SK-N-MC (cell line): ENCODE data around the gene TSSK3.
"Not testable (repeated sequence)": the region's sequence is repeated elsewhere in the genome, so short reads cannot be mapped to it uniquely, and the experiment has no call there.

Experiments used
- DNase-seq: peaks from one replicate; pipeline ENCODE4 v3.0.0-alpha.2; 2011; ENCODE audit warnings: low read depth, low spot score
- H3K27ac ChIP-seq: fragments of 200-600 bp; sonication (generic); 2 replicates; pipeline ENCODE4 v1.5.1; 2016; ENCODE audit warnings: mixed run types
- H3K36me3 ChIP-seq: fragments of 200-600 bp; sonication (generic); 2 replicates; pipeline ENCODE4 v1.6.1; 2017; ENCODE audit warnings: antibody characterized with exemption, low read length, mixed read lengths; ENCODE audit not compliant: insufficient read depth
- H3K4me3 ChIP-seq: fragments of 200-600 bp; sonication (generic); 2 replicates; pipeline ENCODE4 v1.5.1; 2016
- H3K9ac ChIP-seq: fragments of 200-600 bp; sonication (generic); 2 replicates; pipeline ENCODE4 v1.8.0; 2017; ENCODE audit warnings: mixed run types, mixed read lengths; ENCODE audit not compliant: insufficient read length
- H3K9me3 ChIP-seq: fragments of 200-600 bp; sonication (generic); 2 replicates; pipeline ENCODE4 v1.6.1; 2017; ENCODE audit warnings: low read depth, mild to moderate bottlenecking, antibody characterized with exemption, low read length, moderate library complexity, mixed read lengths
- EZH2 ChIP-seq: fragments of 200-600 bp; sonication (generic); IDR thresholded peaks from one replicate; pipeline ENCODE4 v1.6.1; 2017; ENCODE audit warnings: antibody characterized with exemption
- FOXP2 ChIP-seq: optimal IDR thresholded peaks from 2 replicates; pipeline ENCODE3; 2011; ENCODE audit warnings: mild to moderate bottlenecking, moderate library complexity; ENCODE audit not compliant: insufficient read depth; ENCODE audit errors: extremely low read length, control extremely low read depth
- POLR2AphosphoS5 ChIP-seq: IDR thresholded peaks from 2 replicates; pipeline ENCODE4 v1.6.1; 2012; ENCODE audit warnings: mild to moderate bottlenecking, low read depth, low read length, borderline replicate concordance

The TSSK3 gene

DNA sequence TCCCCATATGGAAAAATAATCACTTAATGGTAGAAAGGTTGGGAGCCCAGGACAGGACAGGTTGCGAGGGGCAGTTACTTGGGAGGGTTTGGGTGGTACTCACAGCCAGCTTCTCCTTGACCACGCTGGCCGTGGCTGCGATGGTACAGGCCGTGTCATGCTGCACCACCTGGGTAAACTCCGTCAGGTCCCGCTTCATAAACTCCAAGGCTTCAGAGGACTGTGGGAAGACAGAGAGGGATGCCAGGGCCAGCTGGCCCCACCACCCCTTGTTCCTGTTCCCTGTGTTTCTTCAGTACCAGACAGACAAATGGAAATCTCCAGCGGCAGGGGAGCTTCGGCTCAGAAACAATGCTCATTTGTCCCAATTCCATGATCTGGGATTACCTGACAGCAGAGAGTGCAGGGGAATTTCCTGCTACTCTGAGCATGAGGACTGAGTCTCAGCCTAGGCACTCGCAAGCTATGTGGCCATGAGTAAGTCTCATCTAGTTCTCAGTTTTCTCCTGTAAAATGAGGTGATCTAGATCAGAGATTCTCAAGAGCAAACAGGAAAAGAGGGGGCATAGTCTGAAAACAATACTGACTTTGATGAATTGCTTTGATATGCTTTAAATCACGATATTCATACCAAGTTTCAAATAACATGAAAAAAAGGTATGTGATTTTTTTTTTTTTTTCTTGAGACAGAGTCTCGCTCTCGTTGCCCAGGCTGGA is 24.5 kb downstream of the TSSK3 start:
- Histone ChIP-seq H3K9ac (no peak overlapping the region), H3K36me3 (peaks cover 50% of the 10 kb centered on the region), H3K27ac (no peak overlapping the region), H3K9me3 (no peaks in the 10 kb centered on the region), H3K4me3 (no peak overlapping the region)
- TF ChIP-seq POLR2AphosphoS5 (no peak), FOXP2 (no peak), EZH2 (no peak)
- no peak for DNase-seq

DNA sequence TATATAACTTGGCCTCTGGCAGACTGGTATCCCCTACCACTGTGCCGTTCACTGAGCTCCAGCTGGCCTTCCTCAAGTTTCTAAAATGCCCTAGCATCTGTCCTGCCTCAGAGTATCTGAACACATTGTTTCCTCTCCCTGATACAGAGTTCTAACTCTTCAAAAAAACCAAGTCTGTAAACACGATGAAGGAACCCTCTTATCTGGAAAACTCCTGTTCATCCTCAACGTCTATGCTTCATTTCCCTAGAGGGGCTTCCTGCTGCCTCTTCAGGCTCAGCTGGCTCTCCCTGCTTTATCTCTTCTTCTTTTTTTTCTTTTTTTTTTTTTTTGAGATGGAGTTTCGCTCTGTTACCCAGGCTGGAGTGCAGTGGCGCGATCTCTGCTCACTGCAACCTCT is 26.3 kb downstream of the TSSK3 start:
- Histone ChIP-seq H3K4me3 (no peak overlapping the region), H3K9me3 (no peaks in the 10 kb centered on the region), H3K36me3 (peaks cover 36% of the 10 kb centered on the region), H3K9ac (no peak overlapping the region), H3K27ac (no peak overlapping the region)
- no peak for DNase-seq
- TF ChIP-seq POLR2AphosphoS5 (no peak), FOXP2 (no peak), EZH2 (no peak)

DNA sequence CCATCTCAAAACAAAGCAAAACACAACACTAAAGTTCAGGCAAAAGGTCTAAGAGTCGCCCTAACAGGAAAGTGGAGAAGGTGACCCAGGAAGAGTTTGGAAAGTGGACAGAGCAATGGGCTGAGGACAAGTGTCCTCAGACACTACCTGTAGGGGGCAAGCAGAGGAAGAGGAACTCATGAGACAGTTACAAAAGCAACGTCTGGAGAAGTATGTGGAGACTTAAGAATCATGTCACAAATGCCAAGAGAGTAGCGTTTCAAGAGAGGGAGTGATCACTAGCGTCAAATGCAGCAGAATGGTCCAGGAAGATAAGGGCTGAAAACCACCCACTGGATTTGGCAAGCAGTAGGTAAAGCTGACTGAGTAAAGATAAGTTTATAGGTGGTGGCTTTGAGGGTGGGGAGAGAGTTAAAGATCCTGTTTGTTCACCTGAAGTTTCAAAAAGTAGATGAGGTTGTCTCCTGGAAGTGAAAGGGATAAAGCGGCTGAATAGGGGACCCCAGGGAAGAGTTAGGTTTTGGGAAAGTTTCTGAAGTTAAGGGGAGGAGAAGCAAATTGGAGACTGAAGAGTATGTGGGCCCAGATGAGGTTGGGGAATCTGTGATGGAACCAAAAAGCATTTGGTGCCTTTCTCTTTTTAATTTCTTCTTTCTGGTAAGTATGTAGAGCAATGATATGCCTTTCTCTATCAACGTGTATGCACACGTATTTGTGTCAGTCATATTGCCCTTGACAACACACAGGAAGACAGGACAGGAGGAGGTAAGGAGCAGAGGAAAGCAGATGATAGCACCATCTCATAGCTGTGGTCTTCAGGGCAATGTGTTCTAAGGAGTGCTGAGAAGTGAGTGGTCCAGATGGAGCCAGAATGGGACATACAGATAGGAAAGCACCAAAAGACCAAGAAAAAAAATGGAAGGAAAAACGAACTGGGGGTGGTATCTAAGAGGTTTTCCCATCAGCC is 28.8 kb downstream of the TSSK3 start:
- Histone ChIP-seq H3K9me3 (no peaks in the 10 kb centered on the region), H3K27ac (no peak overlapping the region), H3K36me3 (peaks cover 21% of the 10 kb centered on the region), H3K4me3 (no peak overlapping the region), H3K9ac (no peak overlapping the region)
- DNase-seq, result no peak
- no peak for TF ChIP-seq EZH2
- TF ChIP-seq POLR2AphosphoS5, result no peak
- no peak for TF ChIP-seq FOXP2

DNA sequence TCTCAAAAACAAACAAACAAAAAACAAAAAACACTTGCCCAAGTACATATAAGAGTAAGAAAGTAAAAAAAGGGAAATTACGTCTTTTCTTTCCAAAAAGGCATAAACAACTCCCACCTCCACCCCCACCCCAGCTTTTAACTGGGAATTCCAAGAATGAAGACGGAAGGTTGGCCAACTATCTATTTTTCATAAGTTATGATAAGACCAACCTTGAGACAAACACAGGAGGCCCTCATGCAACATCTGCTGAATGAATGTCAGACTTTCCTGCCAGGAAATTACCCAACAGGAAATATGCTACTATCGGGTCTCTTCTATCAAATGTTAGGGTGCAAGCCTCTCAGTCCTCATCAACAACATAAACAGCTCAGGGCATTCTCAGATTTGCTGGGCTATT is 30.0 kb downstream of the TSSK3 start:
- Histone ChIP-seq H3K36me3 (peaks cover 13% of the 10 kb centered on the region), H3K27ac (no peak overlapping the region), H3K9me3 (no peaks in the 10 kb centered on the region), H3K4me3 (no peak overlapping the region), H3K9ac (no peak overlapping the region)
- no peak for DNase-seq
- TF ChIP-seq FOXP2 (no peak), POLR2AphosphoS5 (no peak), EZH2 (no peak)

DNA sequence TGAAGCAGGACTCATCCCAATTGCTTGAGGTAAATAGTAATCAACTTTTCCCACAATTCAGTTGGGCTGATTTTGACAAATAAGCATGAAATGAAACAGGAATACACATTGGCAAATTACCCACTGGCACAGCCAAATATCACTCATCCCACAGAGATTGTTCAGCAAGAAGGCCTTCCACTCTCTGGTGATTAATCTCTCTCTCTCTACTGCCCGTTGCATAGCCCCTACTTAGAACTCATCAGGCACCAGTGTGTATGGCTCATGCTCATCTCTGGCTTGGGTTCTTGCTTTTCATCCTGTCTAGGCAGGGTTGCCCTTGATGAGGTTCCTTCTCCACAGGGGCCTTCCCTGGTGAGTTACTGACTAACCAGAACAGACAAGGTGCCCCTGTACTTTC is 30.8 kb downstream of the TSSK3 start:
- peaks cover 13% of the 10 kb centered on the region for H3K36me3 ChIP-seq
- no peak for DNase-seq
- no peaks in the 10 kb centered on the region for H3K9me3 ChIP-seq
- H3K9ac ChIP-seq, result peak overlapping the region; percentile 93
- no peak overlapping the region for H3K27ac ChIP-seq
- H3K4me3 ChIP-seq, result peak overlapping the region; percentile 97
- no peak for TF ChIP-seq FOXP2
- no peak for TF ChIP-seq EZH2
- TF ChIP-seq POLR2AphosphoS5, result no peak

DNA sequence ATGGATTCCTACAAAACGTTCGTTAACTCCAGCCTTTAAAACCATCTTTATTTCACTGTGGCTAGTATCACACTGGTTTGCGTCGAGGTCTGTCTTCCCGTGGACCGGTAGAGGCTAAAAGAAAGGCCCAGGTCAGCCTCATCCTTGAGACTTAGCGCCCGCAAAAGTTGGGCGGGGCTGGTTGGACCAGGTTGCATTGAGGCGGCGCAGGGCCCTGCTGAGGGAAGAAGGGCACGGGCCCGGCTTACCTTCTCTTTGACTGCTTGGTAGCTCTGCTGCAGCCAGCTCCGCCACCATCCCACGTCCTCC is 31.4 kb downstream of the TSSK3 start:
- Histone ChIP-seq H3K9ac (peak overlapping the region; percentile 93), H3K36me3 (peaks cover 13% of the 10 kb centered on the region), H3K27ac (peak overlapping the region; percentile 65; the same call in 1 of the 2 replicates), H3K4me3 (peak overlapping the region; percentile 97), H3K9me3 (no peaks in the 10 kb centered on the region)
- no peak for DNase-seq
- TF ChIP-seq FOXP2, result no peak
- TF ChIP-seq POLR2AphosphoS5, result no peak
- TF ChIP-seq EZH2, result no peak

DNA sequence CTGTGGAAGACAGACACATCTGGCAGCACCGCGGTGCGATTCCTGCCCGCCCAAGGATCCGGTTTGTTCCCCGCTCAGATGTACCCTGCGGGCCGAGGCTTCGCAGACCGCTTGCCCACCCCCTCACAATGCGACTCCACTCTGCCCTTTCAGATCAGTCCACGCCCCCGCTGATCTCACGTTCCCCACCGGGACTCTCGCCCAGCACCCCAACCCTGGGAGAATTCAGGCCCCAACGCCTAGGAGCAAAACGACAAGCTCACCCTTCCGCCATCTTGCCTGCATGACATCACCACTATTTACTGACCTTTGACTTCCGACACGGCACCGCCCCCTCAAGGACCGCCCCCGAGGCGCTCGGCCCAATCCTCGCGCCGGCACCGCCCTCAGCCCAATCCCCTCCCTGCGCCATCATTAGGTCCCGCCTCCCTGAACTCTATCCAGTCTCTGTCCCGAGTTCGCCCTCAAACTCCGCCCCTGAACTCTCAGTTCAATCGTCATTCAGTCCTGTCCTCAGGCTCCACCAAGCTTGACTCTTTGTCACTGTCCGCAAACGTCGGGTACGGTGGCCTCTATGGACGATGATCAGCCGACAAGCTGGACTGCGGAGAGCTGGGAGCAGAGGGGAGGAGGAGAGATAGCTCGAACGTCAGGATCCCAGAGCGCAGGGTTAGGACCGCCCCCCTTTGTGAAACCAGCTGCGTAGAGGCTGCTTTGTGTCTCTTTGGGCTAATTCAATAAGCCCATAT is 32.0 kb downstream of the TSSK3 start, which contains the start of gene BSDC1:
BSDC1 (minus strand) TSS at position 301 of the 749 bp plus-strand sequence; CDS start at position 274, 27 bp downstream.
- peak within 1 kb of the TSS; percentile 97 for H3K4me3 ChIP-seq
- peak within 1 kb of the TSS; percentile 65; the same call in 1 of the 2 replicates for H3K27ac ChIP-seq
- H3K36me3 ChIP-seq, result peaks cover 13% of the 10 kb centered on the region
- H3K9ac ChIP-seq, result peak within 1 kb of the TSS; percentile 93
- DNase-seq, result peak; percentile 57
- no peaks in the 10 kb centered on the region for H3K9me3 ChIP-seq
- peak; percentile 80 for TF ChIP-seq FOXP2
- peak; percentile 97 for TF ChIP-seq POLR2AphosphoS5
- TF ChIP-seq EZH2, result no peak

DNA sequence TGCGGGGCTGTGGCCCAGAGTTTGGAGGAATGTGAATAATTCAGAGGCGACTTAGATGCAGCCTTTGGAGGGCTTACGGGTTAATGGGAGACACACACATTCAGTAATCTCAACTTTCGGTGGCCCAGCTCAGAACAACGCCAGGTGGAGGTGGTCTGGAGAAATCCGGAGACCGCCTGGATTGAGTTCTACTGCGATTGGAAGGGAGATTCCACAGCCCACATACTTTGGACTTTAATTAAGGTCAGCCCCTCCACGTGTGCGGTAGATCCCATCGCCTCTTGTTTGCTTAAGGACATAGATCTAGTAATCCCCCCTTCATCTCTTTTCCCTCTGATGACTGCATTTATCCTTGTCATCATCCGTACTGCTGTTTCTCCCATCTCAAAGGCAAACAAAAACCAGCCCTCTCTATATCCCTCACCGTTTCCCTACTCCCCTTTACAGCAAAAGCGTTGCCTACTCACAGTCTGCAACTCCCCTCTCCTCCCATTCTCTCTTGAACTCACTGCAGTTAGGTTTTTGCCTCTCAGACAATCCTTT is 32.6 kb downstream of the TSSK3 start:
- H3K4me3 ChIP-seq, result peak overlapping the region; percentile 97
- DNase-seq, result no peak
- peak overlapping the region; percentile 81 for H3K9ac ChIP-seq
- H3K27ac ChIP-seq, result peak overlapping the region; percentile 57; the same call in 1 of the 2 replicates
- TF ChIP-seq FOXP2 (no peak), EZH2 (no peak), POLR2AphosphoS5 (no peak)
- H3K9me3 ChIP-seq, result no peaks in the 10 kb centered on the region
- H3K36me3 ChIP-seq, result peaks cover 11% of the 10 kb centered on the region

DNA sequence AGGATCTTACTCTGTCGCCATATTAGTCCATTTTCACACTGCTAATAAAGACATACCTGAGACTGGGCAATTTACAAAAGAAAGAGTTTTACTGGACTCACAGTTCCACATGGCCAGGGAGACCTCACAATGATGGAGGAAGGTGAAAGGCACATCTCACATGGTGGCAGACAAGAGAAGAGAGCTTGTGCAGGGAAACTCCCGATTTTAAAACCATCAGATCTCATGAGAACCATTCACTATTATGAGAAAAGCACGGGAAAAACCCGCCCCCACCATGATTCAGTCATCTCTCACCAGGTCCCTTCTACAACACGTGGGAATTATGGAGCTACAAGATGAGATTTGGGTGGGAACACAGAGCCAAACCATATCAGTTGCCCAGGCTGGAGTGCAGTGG is 34.2 kb downstream of the TSSK3 start:
- not testable (repeated sequence) for H3K4me3 ChIP-seq, H3K27ac ChIP-seq, H3K9ac ChIP-seq, DNase-seq, H3K36me3 ChIP-seq, H3K9me3 ChIP-seq
